Measurements from ENCODE around the gene SRPK2.

GRCh38 chr7:105246679-105247078 lies 142.0 kb downstream of the SRPK2 start:
- TF ChIP-seq CTCF (IDR thresholded peaks at IDR 0.05), result no peak
- no peak for TF ChIP-seq POLR2A (IDR thresholded peaks at IDR 0.05)
